ENCODE measurements around the gene ZFHX3.

Gene ZFHX3

GRCh38 chr16:73053364-73054124 lies 5.6 kb upstream of the ZFHX3 start:
- H3K9ac ChIP-seq (ENCODE audit: low read length): peak overlapping the region; percentile 59
- H3K4me1 ChIP-seq (ENCODE audit: insufficient read depth, low read length): peaks cover 85% of the 10 kb centered on the region
- no peaks in the 10 kb centered on the region for H3K27me3 ChIP-seq (ENCODE audit: control insufficient read depth in 1 of 2, insufficient read depth in 2 of 2, low read length in 2 of 2)
- peak overlapping the region in 1 of 2 donors; percentile 14 for H3K4me3 ChIP-seq (ENCODE audit: low read depth in 1 of 2, low read length in 2 of 2)
- H3K36me3 ChIP-seq (ENCODE audit: insufficient read depth, low read length): no peaks in the 10 kb centered on the region
- peak overlapping the region; percentile 98 for H3K27ac ChIP-seq (ENCODE audit: low read depth, low read length)
- no peaks in the 10 kb centered on the region for H3K9me3 ChIP-seq (ENCODE audit: low read length)

DNA sequence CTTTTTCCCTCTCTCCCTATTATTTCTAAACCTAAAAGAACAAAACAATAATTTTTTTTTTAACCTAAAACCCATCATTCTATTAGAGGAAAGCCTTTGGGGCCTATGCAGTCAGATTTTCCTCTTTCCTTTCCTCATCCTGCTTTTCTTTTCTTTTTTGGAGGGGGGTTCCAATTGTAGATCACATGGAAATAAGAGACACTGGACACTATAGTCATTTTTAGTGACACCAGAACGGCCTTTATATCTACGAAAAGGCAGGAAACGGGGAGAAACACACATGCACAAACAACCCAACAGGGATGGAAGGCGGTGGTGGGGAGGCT lies 5.1 kb upstream of the ZFHX3 start:
- H3K36me3 ChIP-seq (ENCODE audit: insufficient read depth, low read length): no peaks in the 10 kb centered on the region
- H3K4me3 ChIP-seq (ENCODE audit: low read depth in 1 of 2, low read length in 2 of 2): peak overlapping the region in 1 of 2 donors; percentile 14
- peak overlapping the region; percentile 98 for H3K27ac ChIP-seq (ENCODE audit: low read depth, low read length)
- peaks cover 85% of the 10 kb centered on the region for H3K4me1 ChIP-seq (ENCODE audit: insufficient read depth, low read length)
- H3K9me3 ChIP-seq (ENCODE audit: low read length): no peaks in the 10 kb centered on the region
- H3K9ac ChIP-seq (ENCODE audit: low read length): peak overlapping the region; percentile 59
- H3K27me3 ChIP-seq (ENCODE audit: control insufficient read depth in 1 of 2, insufficient read depth in 2 of 2, low read length in 2 of 2): no peaks in the 10 kb centered on the region

GRCh38 chr16:73052576-73052975 lies 4.6 kb upstream of the ZFHX3 start:
- Histone ChIP-seq H3K4me1 (ENCODE audit: insufficient read depth, low read length) (peaks cover 85% of the 10 kb centered on the region), H3K27me3 (ENCODE audit: control insufficient read depth in 1 of 2, insufficient read depth in 2 of 2, low read length in 2 of 2) (no peaks in the 10 kb centered on the region), H3K27ac (ENCODE audit: low read depth, low read length) (peak overlapping the region; percentile 98), H3K9ac (ENCODE audit: low read length) (peak overlapping the region; percentile 59), H3K36me3 (ENCODE audit: insufficient read depth, low read length) (no peaks in the 10 kb centered on the region), H3K4me3 (ENCODE audit: low read depth in 1 of 2, low read length in 2 of 2) (peak overlapping the region in 1 of 2 donors; percentile 14), H3K9me3 (ENCODE audit: low read length) (no peaks in the 10 kb centered on the region)

DNA sequence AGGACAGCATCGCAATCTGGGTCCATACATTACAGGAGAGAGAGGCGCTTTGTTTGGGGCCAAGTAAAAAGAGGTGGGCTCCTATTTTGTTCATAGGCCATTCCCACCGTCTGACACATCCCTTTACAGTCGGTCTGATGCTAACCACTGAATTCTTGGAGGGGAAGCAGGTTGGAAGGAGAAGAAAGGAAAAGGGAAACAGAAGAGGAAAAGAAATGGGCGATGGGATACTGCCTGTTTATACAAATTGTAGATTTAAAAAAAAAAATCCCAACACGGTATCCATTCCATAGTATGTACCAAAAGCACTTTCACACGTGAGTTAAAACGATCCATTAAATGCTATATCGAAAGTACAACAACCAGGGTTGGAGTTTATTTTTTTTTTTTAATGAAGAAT lies 4.0 kb upstream of the ZFHX3 start:
- peak overlapping the region; percentile 98 for H3K27ac ChIP-seq (ENCODE audit: low read depth, low read length)
- peaks cover 88% of the 10 kb centered on the region for H3K4me1 ChIP-seq (ENCODE audit: insufficient read depth, low read length)
- H3K9ac ChIP-seq (ENCODE audit: low read length): peak overlapping the region; percentile 59
- H3K4me3 ChIP-seq (ENCODE audit: low read depth in 1 of 2, low read length in 2 of 2): no peak overlapping the region
- H3K36me3 ChIP-seq (ENCODE audit: insufficient read depth, low read length): no peaks in the 10 kb centered on the region
- H3K9me3 ChIP-seq (ENCODE audit: low read length): no peaks in the 10 kb centered on the region
- H3K27me3 ChIP-seq (ENCODE audit: control insufficient read depth in 1 of 2, insufficient read depth in 2 of 2, low read length in 2 of 2): no peaks in the 10 kb centered on the region

DNA sequence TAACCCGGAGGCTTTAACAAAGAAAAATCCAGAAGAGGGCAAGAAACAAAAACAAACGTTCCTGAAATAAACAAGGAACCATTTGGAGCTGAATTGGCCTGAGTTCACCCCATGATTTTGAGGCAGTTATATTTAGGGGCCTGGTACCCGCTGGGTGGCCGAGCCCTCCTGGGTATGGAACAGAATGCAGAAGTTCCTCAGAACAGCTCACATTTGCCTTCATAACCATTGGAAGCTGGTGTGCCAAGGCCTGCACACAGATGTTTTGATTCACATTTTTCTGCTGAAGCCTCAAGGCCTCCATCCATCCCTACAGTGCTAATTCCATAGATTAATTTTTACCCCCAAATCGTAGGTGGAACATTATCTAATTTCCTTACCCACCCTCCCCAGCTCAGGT lies 3.3 kb upstream of the ZFHX3 start:
- H3K27me3 ChIP-seq (ENCODE audit: control insufficient read depth in 1 of 2, insufficient read depth in 2 of 2, low read length in 2 of 2): no peaks in the 10 kb centered on the region

GRCh38 chr16:73050201-73051099 lies 2.5 kb upstream of the ZFHX3 start:
- Histone ChIP-seq H3K9ac (ENCODE audit: low read length) (peak overlapping the region; percentile 59), H3K27ac (ENCODE audit: low read depth, low read length) (peak overlapping the region; percentile 98), H3K4me1 (ENCODE audit: insufficient read depth, low read length) (peaks cover 87% of the 10 kb centered on the region), H3K4me3 (ENCODE audit: low read depth in 1 of 2, low read length in 2 of 2) (peak overlapping the region in 1 of 2 donors; percentile 17), H3K27me3 (ENCODE audit: control insufficient read depth in 1 of 2, insufficient read depth in 2 of 2, low read length in 2 of 2) (no peaks in the 10 kb centered on the region), H3K36me3 (ENCODE audit: insufficient read depth, low read length) (no peaks in the 10 kb centered on the region), H3K9me3 (ENCODE audit: low read length) (no peaks in the 10 kb centered on the region)

More for the DNA sequence above, 3.3 kb upstream of the ZFHX3 start:
- H3K9me3 ChIP-seq (ENCODE audit: low read length): no peaks in the 10 kb centered on the region
- H3K27ac ChIP-seq (ENCODE audit: low read depth, low read length): peak overlapping the region; percentile 98
- H3K9ac ChIP-seq (ENCODE audit: low read length): peak overlapping the region; percentile 59
- H3K36me3 ChIP-seq (ENCODE audit: insufficient read depth, low read length): no peaks in the 10 kb centered on the region
- peaks cover 88% of the 10 kb centered on the region for H3K4me1 ChIP-seq (ENCODE audit: insufficient read depth, low read length)
- no peak overlapping the region for H3K4me3 ChIP-seq (ENCODE audit: low read depth in 1 of 2, low read length in 2 of 2)

DNA sequence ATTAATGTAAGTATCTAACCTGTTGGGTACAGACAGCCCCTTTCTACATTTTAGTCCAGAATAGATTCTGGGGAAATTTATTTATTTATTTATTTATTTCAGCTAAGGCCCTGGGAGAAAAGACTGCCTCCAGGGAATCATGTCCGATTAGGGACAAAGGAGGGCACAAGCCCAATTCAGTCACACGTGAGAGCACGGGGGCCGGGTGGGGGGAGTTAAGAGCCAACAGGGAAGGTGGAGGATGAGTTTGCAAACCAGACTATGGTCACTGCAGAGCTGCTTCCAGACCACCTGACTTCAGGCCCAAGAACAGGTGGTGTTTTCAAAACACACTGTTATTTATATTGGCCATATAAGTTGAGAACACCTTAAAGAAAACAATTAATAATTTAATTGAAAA lies 1.6 kb upstream of the ZFHX3 start:
- Histone ChIP-seq H3K9ac (ENCODE audit: low read length) (peak overlapping the region; percentile 47), H3K9me3 (ENCODE audit: low read length) (no peaks in the 10 kb centered on the region), H3K27me3 (ENCODE audit: control insufficient read depth in 1 of 2, insufficient read depth in 2 of 2, low read length in 2 of 2) (no peaks in the 10 kb centered on the region), H3K27ac (ENCODE audit: low read depth, low read length) (peak overlapping the region; percentile 98), H3K4me1 (ENCODE audit: insufficient read depth, low read length) (peaks cover 87% of the 10 kb centered on the region), H3K36me3 (ENCODE audit: insufficient read depth, low read length) (no peaks in the 10 kb centered on the region), H3K4me3 (ENCODE audit: low read depth in 1 of 2, low read length in 2 of 2) (peak overlapping the region in 1 of 2 donors; percentile 17)

GRCh38 chr16:73049091-73049490 lies 1.2 kb upstream of the ZFHX3 start:
- Histone ChIP-seq H3K9me3 (ENCODE audit: low read length) (no peaks in the 10 kb centered on the region), H3K36me3 (ENCODE audit: insufficient read depth, low read length) (no peaks in the 10 kb centered on the region), H3K9ac (ENCODE audit: low read length) (peak overlapping the region; percentile 47), H3K27me3 (ENCODE audit: control insufficient read depth in 1 of 2, insufficient read depth in 2 of 2, low read length in 2 of 2) (no peaks in the 10 kb centered on the region), H3K4me3 (ENCODE audit: low read depth in 1 of 2, low read length in 2 of 2) (peak overlapping the region in 1 of 2 donors; percentile 36), H3K4me1 (ENCODE audit: insufficient read depth, low read length) (peaks cover 87% of the 10 kb centered on the region), H3K27ac (ENCODE audit: low read depth, low read length) (peak overlapping the region; percentile 98)

- Histone ChIP-seq H3K27ac (ENCODE audit: low read depth, low read length) (peak overlapping the region; percentile 98), H3K27me3 (ENCODE audit: control insufficient read depth in 1 of 2, insufficient read depth in 2 of 2, low read length in 2 of 2) (no peaks in the 10 kb centered on the region), H3K9ac (ENCODE audit: low read length) (peak overlapping the region; percentile 47), H3K4me3 (ENCODE audit: low read depth in 1 of 2, low read length in 2 of 2) (peak overlapping the region; percentile 36 to 70), H3K36me3 (ENCODE audit: insufficient read depth, low read length) (no peaks in the 10 kb centered on the region), H3K4me1 (ENCODE audit: insufficient read depth, low read length) (peaks cover 87% of the 10 kb centered on the region), H3K9me3 (ENCODE audit: low read length) (no peaks in the 10 kb centered on the region)
Measured at GRCh38 chr16:73048292-73049080, 558 bp upstream of the ZFHX3 start.

DNA sequence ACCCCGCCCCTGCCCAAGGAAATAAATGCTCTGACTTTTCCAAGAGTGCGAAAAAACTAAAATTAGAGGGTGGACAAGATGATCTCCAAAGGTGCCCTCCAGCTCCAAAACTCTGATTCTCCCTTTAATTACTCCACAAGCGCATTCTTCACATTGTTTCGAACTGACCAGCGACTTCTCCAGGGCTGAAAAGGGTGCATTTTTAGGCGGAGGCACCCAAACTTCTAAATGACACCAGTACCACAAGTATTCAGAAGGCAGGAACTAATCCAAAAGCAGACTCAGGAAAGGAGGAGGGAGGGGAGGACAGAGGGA lies 750 bp downstream of the ZFHX3 start:
- H3K36me3 ChIP-seq (ENCODE audit: insufficient read depth, low read length): no peaks in the 10 kb centered on the region
- no peaks in the 10 kb centered on the region for H3K27me3 ChIP-seq (ENCODE audit: control insufficient read depth in 1 of 2, insufficient read depth in 2 of 2, low read length in 2 of 2)
- peak overlapping the region; percentile 70 to 74 for H3K4me3 ChIP-seq (ENCODE audit: low read depth in 1 of 2, low read length in 2 of 2)
- H3K9ac ChIP-seq (ENCODE audit: low read length): peak overlapping the region; percentile 50
- H3K9me3 ChIP-seq (ENCODE audit: low read length): no peaks in the 10 kb centered on the region
- H3K4me1 ChIP-seq (ENCODE audit: insufficient read depth, low read length): peaks cover 87% of the 10 kb centered on the region
- peak overlapping the region; percentile 90 for H3K27ac ChIP-seq (ENCODE audit: low read depth, low read length)

GRCh38 chr16:73046849-73047214 lies 1.1 kb downstream of the ZFHX3 start:
- Histone ChIP-seq H3K4me1 (ENCODE audit: insufficient read depth, low read length) (peaks cover 87% of the 10 kb centered on the region), H3K4me3 (ENCODE audit: low read depth in 1 of 2, low read length in 2 of 2) (peak overlapping the region; percentile 70 to 74), H3K9ac (ENCODE audit: low read length) (peak overlapping the region; percentile 50), H3K9me3 (ENCODE audit: low read length) (no peaks in the 10 kb centered on the region), H3K36me3 (ENCODE audit: insufficient read depth, low read length) (no peaks in the 10 kb centered on the region), H3K27ac (ENCODE audit: low read depth, low read length) (peak overlapping the region; percentile 90), H3K27me3 (ENCODE audit: control insufficient read depth in 1 of 2, insufficient read depth in 2 of 2, low read length in 2 of 2) (no peaks in the 10 kb centered on the region)
